Right lobe of liver (tissue), 4 donors: ENCODE data around the gene DPT.

ENCODE experiments used
- POLR2A ChIP-seq: fragments of 450-650 bp; IDR thresholded peaks from one replicate; pipeline ENCODE4 v1.6.1; 2017; ENCODE audit warnings: antibody characterized with exemption, mild to moderate bottlenecking
- TF ChIP-seq, protein P1 (sequence below), 4 donors: fragments of 200-600 bp in 3 of 4; fragments of 450-650 bp in 1 of 4; IDR thresholded peaks; one replicate each; pipeline versions ENCODE4 v1.5.1 to v1.8.0; 2016 to 2022; ENCODE audit warnings: antibody characterized with exemption in 4 of 4, mild to moderate bottlenecking in 2 of 4
- donor health status: DM: no; HTN: no; CAD: no.
- donor health status: DM: no; HTN: no; CAD: no.
- donor health status: DM: no; HTN: yes; CAD: no.

DNA sequence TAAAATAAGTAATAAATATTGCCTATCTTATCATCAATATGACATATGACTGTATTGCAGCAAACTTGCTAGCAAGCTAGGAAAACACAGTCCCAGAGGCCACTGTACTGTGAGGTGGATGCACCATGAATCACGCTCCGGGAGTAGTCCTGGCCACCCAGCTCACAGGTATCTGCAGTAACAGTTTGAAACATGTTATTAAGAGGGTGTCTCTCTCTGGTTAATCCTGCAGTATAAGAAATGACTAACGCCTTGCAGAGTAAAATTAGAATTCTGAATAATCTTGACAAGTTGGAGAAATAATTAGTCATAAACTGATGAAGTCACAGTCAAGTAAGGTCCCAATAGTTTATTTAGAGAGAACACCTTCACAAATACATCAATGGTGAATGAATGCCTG, 34.0 kb upstream of the DPT start:
- TF ChIP-seq, protein P1, sequence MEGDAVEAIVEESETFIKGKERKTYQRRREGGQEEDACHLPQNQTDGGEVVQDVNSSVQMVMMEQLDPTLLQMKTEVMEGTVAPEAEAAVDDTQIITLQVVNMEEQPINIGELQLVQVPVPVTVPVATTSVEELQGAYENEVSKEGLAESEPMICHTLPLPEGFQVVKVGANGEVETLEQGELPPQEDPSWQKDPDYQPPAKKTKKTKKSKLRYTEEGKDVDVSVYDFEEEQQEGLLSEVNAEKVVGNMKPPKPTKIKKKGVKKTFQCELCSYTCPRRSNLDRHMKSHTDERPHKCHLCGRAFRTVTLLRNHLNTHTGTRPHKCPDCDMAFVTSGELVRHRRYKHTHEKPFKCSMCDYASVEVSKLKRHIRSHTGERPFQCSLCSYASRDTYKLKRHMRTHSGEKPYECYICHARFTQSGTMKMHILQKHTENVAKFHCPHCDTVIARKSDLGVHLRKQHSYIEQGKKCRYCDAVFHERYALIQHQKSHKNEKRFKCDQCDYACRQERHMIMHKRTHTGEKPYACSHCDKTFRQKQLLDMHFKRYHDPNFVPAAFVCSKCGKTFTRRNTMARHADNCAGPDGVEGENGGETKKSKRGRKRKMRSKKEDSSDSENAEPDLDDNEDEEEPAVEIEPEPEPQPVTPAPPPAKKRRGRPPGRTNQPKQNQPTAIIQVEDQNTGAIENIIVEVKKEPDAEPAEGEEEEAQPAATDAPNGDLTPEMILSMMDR (IDR thresholded peaks at IDR 0.05), result no peak
- no peak for TF ChIP-seq POLR2A
